ENCODE measurements around the gene UBA52.
"Not testable (repeated sequence)": the region's sequence is repeated elsewhere in the genome, so short reads cannot be mapped to it uniquely, and the experiment has no call there.

The UBA52 gene

DNA sequence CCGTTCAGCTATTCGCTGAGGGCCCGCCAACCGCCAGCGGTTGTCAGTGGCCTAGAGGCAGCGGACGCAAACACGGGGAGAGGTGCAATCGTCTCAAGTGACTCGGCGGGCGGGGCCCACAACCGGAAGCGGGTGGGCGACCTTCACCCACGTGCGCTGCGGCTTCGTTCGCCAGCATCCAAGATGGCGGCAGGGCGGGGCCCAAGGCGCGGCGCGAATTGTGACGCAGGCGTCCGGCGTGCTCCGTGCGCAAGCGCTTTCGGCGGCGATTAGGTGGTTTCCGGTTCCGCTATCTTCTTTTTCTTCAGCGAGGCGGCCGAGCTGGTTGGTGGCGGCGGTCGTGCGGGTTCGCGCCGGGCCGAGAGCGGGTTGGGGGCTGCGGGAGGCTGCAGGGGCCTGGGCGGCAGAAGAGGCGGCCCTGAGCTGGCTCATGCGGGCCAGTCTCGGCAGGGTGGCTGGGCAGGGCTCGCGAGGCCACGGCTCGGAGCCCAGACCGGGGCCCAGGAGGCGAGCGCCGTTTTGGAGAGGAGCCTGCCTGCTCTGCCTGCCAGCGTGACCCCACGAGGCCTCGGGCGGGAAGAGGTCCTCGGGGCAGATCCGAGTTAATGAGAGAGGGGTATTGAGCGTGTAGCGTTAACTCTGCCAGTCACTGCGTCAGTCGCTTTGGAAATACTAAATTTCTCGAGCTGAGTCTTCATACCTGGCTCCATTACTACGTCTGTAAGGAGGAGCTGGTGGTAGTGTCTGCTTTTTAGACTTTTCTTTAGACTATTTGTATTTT lies at the start of gene UBA52:
Gene UBA52 (plus strand): TSS at position 294 of the 781 bp plus-strand sequence. CDS start 1,444 bp downstream, outside the sequence.
- peak; percentile 94 for DNase-seq (ENCODE audit: low spot score)

DNA sequence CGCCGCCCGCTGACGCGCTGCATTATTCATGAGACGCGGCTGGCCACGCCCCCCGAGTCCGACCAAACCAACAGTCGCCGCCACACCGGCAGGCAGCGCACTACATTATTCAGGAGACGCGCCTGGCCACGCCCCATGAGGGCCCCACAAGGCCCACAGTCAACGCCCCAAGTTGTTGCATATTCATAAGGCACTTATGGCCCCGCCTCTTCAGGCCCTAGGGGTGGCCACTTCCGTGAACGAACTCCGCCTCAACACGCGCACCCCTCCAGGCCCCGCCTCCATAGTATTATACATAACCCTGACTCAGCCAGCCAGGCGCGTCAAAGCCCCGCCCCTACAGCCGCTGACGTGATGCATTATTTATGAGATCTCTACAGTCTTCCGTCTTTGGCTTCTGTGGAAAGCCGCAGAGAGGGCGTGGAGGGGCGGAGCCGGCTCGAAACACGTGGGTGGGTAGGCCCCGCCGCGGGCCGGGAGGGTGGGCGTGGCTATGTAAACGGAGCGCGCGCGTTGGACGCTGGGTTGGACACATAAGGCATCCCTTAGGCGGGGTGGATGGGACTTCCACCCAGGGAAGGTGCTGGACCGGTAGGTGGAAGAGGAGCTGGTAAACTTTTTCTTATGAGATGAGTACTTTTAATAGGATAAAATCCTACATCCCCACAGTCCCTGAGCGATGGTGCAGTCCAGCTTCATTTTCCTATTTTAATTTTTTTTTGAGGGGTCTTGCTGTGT lies 49.4 kb upstream of the UBA52 start:
- DNase-seq (ENCODE audit: low spot score) = peak; percentile 98

DNA sequence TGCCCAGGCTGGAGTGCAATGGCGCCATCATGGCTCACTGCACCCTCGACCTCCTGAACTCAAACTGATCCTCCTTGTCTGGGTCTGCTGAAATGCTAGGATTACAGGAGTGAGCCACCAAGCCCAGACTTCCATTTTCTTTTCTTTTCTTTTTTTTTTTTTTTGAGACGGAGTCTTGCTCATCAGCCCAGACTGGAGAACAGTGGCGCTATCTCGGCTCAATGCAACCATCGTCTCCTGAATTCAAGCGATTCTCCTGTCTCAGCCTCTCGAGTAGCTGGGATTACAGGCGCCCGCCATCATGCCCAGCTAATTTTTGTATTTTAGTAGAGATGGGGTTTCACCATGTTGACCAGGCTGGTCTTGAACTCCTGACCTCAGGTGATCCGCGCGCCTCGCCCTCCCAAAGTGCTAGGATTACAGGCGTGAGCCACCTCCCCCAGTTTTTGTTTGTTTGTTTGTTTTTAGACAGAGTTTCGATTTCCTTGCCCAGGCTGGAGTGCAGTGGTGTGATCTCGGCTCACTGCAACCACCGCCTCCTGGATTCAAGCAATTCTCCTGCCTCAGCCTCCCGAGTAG lies 48.7 kb upstream of the UBA52 start:
- not testable (repeated sequence) for DNase-seq (ENCODE audit: low spot score)

DNA sequence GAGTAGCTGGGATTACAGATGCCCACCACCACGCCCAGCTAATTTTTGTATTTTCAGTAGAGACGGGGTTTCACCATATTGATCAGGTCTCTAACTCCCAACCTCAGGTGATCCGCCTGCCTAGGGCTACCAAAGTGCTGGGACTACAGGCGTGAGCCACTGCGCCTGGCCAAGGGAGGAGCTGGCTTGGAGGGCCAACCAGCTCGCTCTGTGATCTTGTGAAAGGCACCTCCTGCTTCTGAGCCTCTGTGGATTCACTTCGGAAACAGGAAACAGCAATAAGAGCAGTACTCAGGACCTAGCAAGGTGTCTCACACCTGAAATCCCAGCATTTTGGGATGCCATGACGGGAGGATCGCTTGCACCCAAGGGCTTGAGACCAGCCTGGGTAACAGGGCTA lies 47.8 kb upstream of the UBA52 start:
- no peak for DNase-seq (ENCODE audit: low spot score)

DNA sequence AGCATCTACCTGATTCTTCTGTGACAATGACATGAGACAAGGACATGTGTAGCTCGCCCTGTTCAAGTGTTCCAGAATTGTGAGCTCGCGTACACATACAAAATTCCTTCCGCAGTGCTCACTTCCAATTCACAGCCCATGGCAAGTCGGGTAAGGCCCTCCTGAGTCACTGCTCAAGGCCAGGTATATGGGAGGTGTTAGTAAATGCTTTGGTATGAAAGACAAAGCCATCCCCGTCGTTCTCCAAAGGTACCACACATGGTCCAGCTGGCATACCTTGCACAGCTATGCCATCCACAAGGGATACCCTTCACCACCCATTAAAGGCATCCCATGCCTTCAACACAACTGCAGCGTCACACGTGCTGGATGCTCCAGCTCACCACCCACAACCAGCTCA lies 45.3 kb upstream of the UBA52 start:
- DNase-seq (ENCODE audit: low spot score) = no peak

DNA sequence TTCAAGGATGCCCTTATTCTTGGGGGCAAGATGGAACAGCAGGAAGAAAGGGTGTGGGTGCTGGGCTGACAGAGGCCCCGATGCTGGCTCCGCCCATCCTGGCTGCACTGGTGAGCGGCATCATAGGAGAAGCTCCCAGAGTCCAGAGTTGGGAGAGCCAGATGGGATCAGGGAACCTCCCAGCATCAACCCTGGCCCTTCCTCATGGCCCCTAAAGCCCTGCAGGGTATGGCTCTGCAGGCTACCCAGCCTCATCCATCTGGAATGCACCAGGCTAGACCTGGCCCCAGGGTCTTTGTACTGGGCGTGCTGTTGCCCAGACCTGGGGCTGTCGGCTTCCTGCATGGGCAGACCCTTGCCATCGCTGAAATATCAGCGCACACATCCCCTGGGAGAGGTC lies 41.9 kb upstream of the UBA52 start:
- no peak for DNase-seq (ENCODE audit: low spot score)

DNA sequence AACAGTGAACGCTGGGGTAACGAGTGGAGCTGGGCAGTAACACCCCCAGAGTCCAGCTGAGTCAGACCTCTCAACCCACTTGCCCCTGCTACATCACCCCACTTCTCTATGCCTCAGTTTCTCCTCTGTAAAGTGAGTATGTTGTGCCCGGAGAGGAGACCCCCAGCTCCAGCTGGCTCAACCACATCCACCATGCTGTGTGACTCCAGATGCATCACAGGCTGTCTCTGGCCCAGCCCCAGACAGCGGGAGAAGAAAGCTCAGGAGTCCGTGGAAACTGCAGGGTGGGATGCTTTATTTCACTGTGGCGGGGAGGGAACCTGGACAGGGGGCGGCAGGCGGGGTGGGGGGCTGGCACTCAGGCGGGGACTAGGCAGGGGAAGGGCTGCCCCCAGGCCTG lies 40.2 kb upstream of the UBA52 start:
- no peak for DNase-seq (ENCODE audit: low spot score)

DNA sequence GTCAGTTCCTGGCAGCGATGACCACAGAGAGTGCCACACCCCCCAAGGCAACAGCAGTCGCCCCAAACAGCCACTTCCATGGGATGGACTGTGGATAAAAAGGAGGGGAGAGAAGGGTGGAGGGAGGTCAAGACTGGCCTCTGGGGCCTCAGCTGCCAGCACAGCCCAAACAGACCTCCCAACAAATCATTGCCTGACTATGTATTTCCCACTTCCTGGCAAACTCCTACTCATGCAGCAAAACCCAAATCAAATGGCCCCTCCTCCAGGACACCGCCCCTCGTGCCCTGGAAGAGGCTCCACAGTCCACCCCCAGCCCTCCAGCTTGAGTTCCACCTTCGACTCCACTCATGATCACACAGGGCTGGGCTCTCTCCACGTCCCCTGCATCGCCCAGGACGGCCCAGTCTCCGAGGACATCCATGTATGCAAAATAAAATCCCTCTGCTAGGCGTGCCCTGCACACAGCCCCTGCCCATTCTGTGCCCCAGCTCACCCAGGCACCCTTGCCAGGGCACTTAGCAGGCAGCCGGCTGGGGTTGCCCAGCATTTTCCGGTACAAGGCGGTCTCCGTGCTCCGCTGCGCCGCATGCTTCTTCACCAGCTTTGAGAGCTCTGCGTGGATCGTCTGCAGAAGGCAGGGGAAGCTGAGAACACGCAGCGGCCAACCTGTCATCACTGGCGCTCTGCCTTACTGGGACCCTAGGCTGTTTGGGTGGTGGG lies 39.3 kb upstream of the UBA52 start:
- DNase-seq (ENCODE audit: low spot score) = no peak

DNA sequence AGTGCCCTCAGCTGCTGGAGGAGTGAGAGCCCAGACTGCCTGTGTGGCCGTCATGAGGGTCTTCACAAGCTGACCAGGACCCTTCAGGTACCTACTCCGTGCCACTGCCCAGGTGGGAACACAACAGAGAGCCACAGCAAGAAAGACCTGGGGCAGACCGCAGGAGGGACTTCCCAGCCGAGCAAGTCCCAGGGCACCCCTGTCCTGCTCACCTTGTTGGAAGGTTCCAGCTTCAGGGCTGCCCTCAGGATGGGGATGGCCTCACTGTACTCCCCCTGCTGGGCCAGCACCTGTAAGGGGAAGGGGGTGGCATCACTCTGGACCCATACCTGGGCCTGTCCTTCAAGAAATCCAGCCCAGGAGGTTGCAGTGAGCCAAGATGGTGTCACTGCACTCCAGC lies 38.6 kb upstream of the UBA52 start:
- no peak for DNase-seq (ENCODE audit: low spot score)

DNA sequence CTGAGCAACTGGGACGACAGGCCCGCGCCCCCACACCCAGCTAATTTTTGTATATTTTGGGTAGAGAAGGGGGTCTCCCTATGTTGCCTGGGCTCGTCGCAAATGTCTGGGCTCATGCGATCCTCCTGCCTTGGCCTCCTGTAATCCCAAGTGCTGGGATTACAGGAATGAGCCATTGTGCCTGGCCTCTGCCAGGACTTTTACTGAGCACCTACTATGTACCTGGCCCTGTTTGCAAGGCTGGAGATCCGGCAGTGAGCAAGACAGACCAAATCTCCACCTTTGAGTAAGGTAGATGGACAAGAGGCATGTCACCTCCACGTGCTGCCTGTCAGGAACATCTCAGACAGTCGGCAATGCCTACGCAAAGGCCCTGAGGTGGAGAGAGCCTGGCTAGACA lies 35.2 kb upstream of the UBA52 start:
- no peak for DNase-seq (ENCODE audit: low spot score)

DNA sequence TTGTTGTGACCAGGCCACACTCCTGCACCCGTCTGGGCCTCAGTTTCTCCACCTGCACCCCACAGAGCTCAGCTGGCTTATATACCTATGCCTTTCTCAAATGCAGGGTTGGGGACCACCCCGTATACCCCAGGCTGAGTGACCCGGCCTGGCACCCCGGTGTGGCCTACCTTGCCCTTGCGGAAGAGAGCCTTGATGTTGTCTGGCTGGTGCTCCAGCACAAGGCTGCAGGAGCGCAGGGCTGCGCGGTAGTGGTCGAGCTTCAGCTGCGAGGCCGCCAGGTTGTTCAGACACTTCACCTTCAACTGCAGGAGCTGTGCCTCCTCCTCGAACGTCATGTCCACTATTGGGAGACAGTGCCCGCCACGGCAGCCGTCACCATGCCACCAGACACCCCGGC lies 34.2 kb upstream of the UBA52 start:
- no peak for DNase-seq (ENCODE audit: low spot score)

DNA sequence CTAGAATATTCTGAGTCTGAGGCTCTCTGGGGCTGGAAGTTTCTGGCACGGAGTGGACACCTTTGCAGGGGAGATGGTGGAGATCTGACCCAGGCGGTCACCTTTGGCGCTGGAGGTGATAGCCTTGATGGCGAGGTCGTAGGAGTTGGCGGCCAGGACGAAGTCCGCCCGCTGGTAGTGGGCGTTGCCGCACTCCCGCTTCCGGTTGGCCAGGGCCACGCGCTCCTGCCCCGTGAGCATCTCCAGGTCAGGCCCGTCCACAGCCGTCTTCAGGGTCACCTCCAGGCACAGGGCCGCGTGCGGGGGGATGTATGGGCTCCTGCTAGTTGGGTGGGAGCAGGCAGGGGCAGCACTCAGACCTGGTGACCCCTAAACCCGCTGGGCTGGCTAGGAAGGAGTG lies 33.5 kb upstream of the UBA52 start:
- no peak for DNase-seq (ENCODE audit: low spot score)

DNA sequence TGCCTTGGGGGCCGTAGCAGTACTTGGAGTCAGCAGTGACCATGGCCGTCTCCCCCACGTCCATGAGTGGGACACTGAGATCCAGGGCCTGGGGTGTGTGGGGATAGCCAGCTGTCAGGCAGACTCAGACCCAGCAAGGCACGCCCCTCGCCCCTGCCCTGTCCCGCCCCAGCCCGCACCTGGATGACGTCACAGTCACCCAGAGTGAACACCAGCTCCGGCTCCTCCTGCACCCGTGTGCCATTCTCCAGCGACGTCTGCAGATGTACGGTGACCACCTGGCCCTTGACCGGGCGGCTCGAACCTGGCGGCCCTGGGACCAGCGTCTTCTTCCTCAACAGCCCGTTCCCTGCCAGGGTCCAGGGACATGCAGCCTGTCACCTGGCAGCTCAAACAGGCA lies 32.3 kb upstream of the UBA52 start:
- no peak for DNase-seq (ENCODE audit: low spot score)

DNA sequence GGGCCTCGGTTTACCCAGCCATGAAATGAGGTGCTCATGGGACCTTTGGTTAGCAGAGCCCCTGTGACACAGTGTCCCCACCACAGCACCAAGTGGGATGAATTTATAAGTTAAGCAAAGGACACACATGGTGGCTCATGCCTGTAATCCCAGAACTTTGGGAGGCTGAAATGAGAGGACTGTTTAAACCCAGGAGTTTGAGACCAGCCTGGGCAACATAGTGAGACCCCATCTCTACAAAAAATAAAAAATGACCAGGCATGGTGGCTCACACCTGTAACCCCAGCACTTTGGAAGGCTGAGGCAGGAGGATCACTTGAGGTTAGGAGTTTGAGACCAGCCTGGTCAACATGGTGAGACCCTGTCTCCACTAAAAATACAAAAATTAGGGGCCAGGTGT lies 31.5 kb upstream of the UBA52 start:
- not testable (repeated sequence) for DNase-seq (ENCODE audit: low spot score)

DNA sequence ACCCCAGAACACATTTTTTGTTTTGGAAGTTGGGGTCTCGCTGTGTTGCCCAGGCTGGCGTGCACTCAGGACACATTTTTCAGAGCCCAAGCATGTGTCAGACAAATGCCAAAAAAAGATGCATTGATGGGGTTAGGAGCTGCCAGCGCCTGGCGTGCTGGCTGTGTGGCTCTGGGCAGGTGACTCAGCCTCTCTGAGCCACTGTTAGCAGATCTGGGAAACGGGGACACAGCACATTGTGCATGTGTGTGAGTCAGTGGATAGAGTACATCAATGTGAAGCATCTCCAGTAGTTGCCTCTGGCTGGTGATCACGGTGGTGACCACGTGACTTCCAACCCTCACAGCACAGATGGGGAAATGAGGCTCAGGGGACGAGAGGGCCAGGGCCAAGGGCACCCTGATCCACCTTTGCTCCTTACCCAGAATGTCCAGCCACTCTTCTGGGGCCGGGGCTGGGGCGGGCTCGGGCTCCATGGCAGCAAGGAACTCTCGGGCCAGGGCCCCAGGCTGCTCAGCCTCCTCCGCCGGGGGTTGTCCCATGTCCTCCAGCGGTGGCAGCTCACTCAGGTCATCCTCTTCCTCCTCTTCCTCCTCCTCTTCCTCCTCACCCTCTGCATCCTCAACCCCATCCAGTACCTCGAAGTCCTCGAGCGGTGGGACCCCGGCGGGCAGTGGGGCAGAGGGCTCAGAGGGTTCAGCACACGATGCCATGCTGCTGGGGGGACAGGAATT lies 30.2 kb upstream of the UBA52 start:
- no peak for DNase-seq (ENCODE audit: low spot score)

DNA sequence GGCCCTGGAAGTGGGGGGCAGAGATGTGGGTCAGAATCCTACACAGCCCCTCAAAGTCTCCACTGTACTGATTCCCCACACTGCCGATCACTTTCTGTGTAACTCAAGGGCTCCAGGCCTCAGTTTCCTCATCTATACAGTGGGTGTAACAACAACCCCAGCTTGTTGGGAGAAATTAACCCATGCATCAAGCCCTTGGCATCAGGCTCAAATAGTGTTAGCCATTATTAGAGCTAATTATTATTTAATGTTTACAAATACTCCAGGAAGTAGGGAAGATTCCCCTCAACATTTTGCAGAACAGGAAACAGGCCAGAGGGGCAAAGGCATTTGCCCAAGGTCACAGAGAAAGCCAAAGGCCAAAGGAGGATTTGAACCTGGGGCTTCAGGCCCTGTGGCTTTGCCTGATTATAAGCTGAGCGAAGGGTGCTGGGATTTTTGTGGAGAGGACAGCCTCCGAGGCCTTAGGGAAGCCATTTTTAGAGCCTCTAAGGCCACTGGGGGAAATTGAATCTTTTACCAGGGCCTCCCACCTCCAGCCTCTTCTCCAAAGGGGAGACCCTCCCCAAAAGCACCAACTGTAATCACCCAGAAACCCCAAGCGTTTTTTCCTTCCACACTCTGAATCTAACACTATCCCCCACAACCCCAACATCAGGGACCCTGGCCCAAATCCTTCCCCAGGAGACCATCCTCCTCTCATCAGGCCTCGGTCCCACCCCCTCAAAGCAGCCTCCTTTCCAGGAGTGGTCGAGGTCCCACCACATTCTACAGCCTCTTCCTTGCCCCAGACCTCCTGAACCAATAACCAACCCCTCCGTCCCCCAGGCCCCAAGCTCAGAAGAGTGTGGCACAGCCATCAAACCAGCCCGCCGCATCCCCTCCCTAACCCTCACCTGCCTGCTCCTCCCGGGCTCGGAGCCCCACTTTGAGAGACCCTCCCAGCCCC lies 29.4 kb upstream of the UBA52 start:
- peak; percentile 32 for DNase-seq (ENCODE audit: low spot score)

DNA sequence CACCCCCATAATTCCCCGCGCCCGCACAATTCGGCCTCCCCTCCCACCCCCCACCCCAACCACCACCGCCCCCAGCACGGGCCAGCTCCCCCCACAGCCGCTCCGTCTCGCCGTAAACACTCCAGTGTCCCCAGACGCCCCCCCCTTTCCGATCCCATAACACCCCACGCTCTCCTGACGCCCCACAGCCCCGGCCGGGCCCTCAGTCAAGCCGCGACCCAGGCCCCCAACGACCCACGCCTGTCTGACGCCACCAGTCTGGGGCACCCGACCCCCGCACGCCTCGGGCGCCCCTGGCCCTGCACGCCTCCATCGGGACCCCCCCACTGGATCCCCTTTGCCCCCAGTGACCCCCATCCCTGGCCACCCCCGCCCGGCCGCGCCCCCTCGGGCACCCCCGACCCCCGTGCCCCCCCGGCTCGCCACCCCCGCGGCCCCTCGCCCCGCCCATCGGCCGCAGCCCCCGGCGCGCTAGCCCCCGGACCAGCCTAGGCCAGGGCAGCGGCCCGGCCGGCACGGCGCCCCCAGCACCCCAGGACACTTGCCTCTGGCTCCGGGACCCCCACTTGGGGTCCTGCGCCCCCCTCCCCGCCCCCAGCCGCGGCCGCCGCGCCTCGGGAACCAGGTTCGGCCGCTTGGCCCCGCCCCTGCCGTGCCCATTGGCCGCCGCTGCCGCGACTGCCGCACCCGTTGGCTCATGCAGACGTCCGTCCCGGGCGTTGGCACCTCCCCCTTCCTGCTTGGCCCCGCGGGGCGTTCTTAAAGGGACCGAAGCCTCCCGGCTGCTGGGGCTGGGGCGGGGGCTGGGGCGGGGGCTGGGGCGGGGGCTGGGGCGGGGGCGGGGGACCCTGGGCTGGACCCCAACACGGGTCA lies 28.5 kb upstream of the UBA52 start, which contains the start of gene FKBP8:
Gene FKBP8 (minus strand): TSS at position 633 of the 873 bp plus-strand sequence. CDS start 1,603 bp downstream, outside the sequence.
- DNase-seq (ENCODE audit: low spot score) = peak; percentile 99

DNA sequence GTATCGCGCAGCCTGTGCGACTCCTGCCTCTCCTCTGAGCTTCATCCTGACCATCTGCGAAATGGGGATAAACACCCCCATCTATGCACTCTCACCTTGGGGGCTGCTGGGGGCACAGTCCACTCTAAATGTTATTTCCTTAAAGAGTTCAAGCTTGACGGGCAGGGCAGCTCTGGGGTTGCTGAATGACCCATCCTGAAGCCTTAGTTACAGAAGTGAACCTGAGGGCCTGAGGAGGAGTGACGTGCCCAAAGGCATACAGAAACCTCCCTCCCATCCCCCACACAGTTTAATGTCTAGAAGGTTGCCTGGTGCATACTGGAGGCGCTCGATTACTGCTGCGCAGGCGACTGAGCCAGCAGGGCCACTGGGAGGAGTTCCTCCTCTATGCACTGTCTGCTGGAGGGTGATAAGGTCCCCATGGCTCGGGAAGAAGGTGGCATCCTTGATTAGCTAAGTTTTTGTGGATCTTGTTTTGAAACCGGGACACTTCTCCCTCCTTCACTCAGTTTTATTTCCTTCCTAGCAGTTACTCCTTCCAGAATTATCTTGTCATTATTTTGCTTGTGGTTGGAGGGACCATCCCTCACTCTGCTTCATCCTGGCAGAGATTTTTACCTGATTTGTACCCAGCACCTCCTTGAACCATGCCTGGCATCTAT lies 27.7 kb upstream of the UBA52 start:
- DNase-seq (ENCODE audit: low spot score) = peak; percentile 65

DNA sequence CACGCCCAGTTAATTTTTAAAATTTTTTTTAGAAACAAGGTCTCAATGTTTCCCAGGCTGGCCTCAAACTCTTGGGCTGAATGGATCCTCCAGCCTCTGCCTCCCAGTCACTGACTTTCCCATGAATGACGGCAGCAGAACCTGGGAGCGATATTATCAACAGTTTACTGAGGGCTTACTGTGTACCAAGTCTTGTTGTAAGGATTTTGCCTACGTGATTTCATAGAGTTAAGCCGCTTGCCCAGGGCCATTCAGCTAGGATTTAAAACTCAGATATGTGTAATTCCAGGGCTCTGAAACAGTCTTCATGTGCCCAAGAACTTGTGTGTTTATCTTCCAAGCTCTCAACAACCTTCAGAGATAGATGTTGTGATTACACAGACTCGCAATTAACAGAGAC lies 20.0 kb upstream of the UBA52 start:
- DNase-seq (ENCODE audit: low spot score) = no peak
